Mucosa of rectum (tissue), 2 donors: ENCODE results near the gene BEST4.
A peak's percentile ranks its signal among the peaks of the same experiment; 100 is the strongest.
"Not testable (repeated sequence)": the region's sequence is repeated elsewhere in the genome, so short reads cannot be mapped to it uniquely, and the experiment has no call there.

ENCODE experiments used
- H3K27ac ChIP-seq, 2 donors: one replicate each; pipeline ENCODE4 v1.7.0; 2013; ENCODE audit warnings: inconsistent platforms in 2 of 2, low read depth in 2 of 2, low read length in 2 of 2
- H3K27me3 ChIP-seq, 2 donors: one replicate each; pipeline ENCODE4 v1.7.0; 2013; ENCODE audit warnings: low read length in 2 of 2; ENCODE audit not compliant: control insufficient read depth in 2 of 2, insufficient read depth in 2 of 2
- H3K36me3 ChIP-seq, 2 donors: one replicate each; pipeline ENCODE4 v1.7.0; 2013; ENCODE audit warnings: low read length in 2 of 2; ENCODE audit not compliant: control insufficient read depth in 2 of 2, insufficient read depth in 2 of 2
- H3K4me1 ChIP-seq, 2 donors: one replicate each; pipeline ENCODE4 v1.7.0; 2013; ENCODE audit warnings: low read length in 2 of 2, mild to moderate bottlenecking in 1 of 2; ENCODE audit not compliant: control insufficient read depth in 2 of 2, insufficient read depth in 2 of 2
- H3K4me3 ChIP-seq, 2 donors: one replicate each; pipeline ENCODE4 v1.7.0; 2013; ENCODE audit warnings: low read length in 2 of 2
- H3K9ac ChIP-seq, 2 donors: one replicate each; pipeline ENCODE4 v1.7.0; 2013; ENCODE audit warnings: low read length in 2 of 2, low read depth in 1 of 2, mild to moderate bottlenecking in 1 of 2
- H3K9me3 ChIP-seq, 2 donors: one replicate each; pipeline ENCODE4 v1.7.0; 2013; ENCODE audit warnings: low read length in 2 of 2; ENCODE audit not compliant: control insufficient read depth in 2 of 2
- donor health status: healthy.
- donor health status: Normal muscosa, but diverticular disease.

The BEST4 gene

GRCh38 chr1:44817771-44818495, 30.0 kb upstream of the BEST4 start:
- peaks cover 14 to 22% of the 10 kb centered on the region in 2 donors for H3K4me1 ChIP-seq
- H3K9me3 ChIP-seq, result no peaks in the 10 kb centered on the region
- H3K27me3 ChIP-seq, result no peaks in the 10 kb centered on the region
- H3K27ac ChIP-seq, result no peak overlapping the region
- no peak overlapping the region for H3K4me3 ChIP-seq
- H3K36me3 ChIP-seq, result no peaks in the 10 kb centered on the region
- H3K9ac ChIP-seq, result no peak overlapping the region

- Histone ChIP-seq H3K9ac (no peak overlapping the region), H3K27ac (no peak overlapping the region), H3K9me3 (no peaks in the 10 kb centered on the region), H3K4me1 (peaks cover 14 to 22% of the 10 kb centered on the region in 2 donors), H3K36me3 (no peaks in the 10 kb centered on the region), H3K27me3 (no peaks in the 10 kb centered on the region), H3K4me3 (no peak overlapping the region)
These were observed 29.3 kb upstream of the BEST4 start for GRCh38 chr1:44817307-44817706.

GRCh38 chr1:44815926-44816325, 28.0 kb upstream of the BEST4 start:
- H3K9ac ChIP-seq, H3K27me3 ChIP-seq, H3K36me3 ChIP-seq, H3K9me3 ChIP-seq, H3K27ac ChIP-seq, H3K4me3 ChIP-seq: not testable (repeated sequence)
- peaks cover 12 to 22% of the 10 kb centered on the region in 2 donors for H3K4me1 ChIP-seq

GRCh38 chr1:44812822-44813543, 25.0 kb upstream of the BEST4 start:
- Histone ChIP-seq H3K27me3 (no peaks in the 10 kb centered on the region), H3K4me1 (peaks cover 29 to 34% of the 10 kb centered on the region in 2 donors), H3K27ac (peak overlapping the region; percentile 82 to 87), H3K9ac (peak overlapping the region; percentile 60 to 82), H3K9me3 (no peaks in the 10 kb centered on the region), H3K36me3 (no peaks in the 10 kb centered on the region), H3K4me3 (peak overlapping the region; percentile 81 to 83)

- H3K9ac ChIP-seq, result no peak overlapping the region
- peaks cover 46 to 51% of the 10 kb centered on the region in 2 donors for H3K4me1 ChIP-seq
- no peak overlapping the region for H3K4me3 ChIP-seq
- H3K36me3 ChIP-seq, result no peaks in the 10 kb centered on the region
- H3K9me3 ChIP-seq, result no peaks in the 10 kb centered on the region
- H3K27me3 ChIP-seq, result no peaks in the 10 kb centered on the region
- peak overlapping the region in 1 of 2 donors; percentile 17 for H3K27ac ChIP-seq
These were observed 23.3 kb upstream of the BEST4 start for GRCh38 chr1:44811234-44811633.

- H3K4me1 ChIP-seq, result peaks cover 46 to 53% of the 10 kb centered on the region in 2 donors
- not testable (repeated sequence) for H3K36me3 ChIP-seq, H3K27me3 ChIP-seq, H3K4me3 ChIP-seq, H3K9me3 ChIP-seq
- peak overlapping the region; percentile 23 to 41 for H3K9ac ChIP-seq
- peak overlapping the region; percentile 97 to 98 for H3K27ac ChIP-seq
These were observed 22.8 kb upstream of the BEST4 start for GRCh38 chr1:44810762-44811105.

GRCh38 chr1:44810101-44810761, 22.3 kb upstream of the BEST4 start:
- Histone ChIP-seq H3K9me3 (no peaks in the 10 kb centered on the region), H3K36me3 (peaks cover 1 to 4% of the 10 kb centered on the region in 2 donors), H3K27me3 (no peaks in the 10 kb centered on the region), H3K4me1 (peaks cover 46 to 53% of the 10 kb centered on the region in 2 donors), H3K27ac (peak overlapping the region; percentile 97 to 98), H3K9ac (peak overlapping the region; percentile 23 to 41), H3K4me3 (peak overlapping the region in 1 of 2 donors; percentile 54)

GRCh38 chr1:44808938-44809917, 21.3 kb upstream of the BEST4 start:
- Histone ChIP-seq H3K4me3 (peak overlapping the region; percentile 27 to 54), H3K27me3 (no peaks in the 10 kb centered on the region), H3K36me3 (peaks cover 4 to 8% of the 10 kb centered on the region in 2 donors), H3K27ac (peak overlapping the region; percentile 97 to 98), H3K9me3 (no peaks in the 10 kb centered on the region), H3K9ac (peak overlapping the region; percentile 76 to 89), H3K4me1 (peaks cover 46 to 52% of the 10 kb centered on the region in 2 donors)

- peaks cover 45 to 46% of the 10 kb centered on the region in 2 donors for H3K4me1 ChIP-seq
- H3K27ac ChIP-seq, result peak within 1 kb of the TSS; percentile 97 to 98
- peaks cover 12 to 14% of the 10 kb centered on the region in 2 donors for H3K36me3 ChIP-seq
- H3K9me3 ChIP-seq, result no peaks in the 10 kb centered on the region
- no peaks in the 10 kb centered on the region for H3K27me3 ChIP-seq
- H3K4me3 ChIP-seq, result peak within 1 kb of the TSS; percentile 31 to 54
- H3K9ac ChIP-seq, result peak within 1 kb of the TSS; percentile 76 to 89
These were observed 20.3 kb upstream of the BEST4 start, which contains the start of gene BTBD19 for GRCh38 chr1:44808063-44808937. Gene BTBD19, plus strand, starts transcription at chr1:44808523. Its CDS starts 298 bp downstream, at chr1:44808821.
